Measurements from ENCODE around the gene DAW1. TPM values are rescaled to one million over a fixed set of nuclear protein-coding genes. Genes with fewer than 3 reads are reported as not detected.

DAW1 gene
- total RNA-seq, 1 experiment from 2014 or later = 0.26 TPM

DNA sequence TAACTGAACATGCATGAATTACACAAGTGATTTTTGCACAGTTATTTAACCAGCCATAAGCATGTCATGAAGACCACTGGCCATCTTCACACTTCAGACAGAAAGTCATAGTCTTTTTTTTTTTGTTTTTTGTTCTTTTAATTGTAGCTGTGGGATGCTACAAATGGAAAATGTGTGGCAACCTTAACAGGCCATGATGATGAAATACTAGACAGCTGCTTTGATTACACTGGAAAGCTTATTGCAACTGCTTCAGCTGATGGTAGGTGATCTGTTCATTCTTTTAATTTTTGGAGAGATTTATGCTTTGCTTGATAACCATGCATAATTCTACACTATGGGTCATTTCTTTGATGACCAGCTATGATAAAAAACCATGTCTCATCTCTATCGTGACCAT, 35.6 kb downstream of the DAW1 start:
- H3K9me3 ChIP-seq (ENCODE audit: control insufficient read depth, insufficient read depth, low read depth, low read length) = no peaks in the 10 kb centered on the region
- DNase-seq (ENCODE audit: low read depth, low spot score) (no peak), ATAC-seq (no peak)
- H3K4me1 ChIP-seq (ENCODE audit: control insufficient read depth, insufficient read depth, low read length) = no peaks in the 10 kb centered on the region
- H3K27ac ChIP-seq (ENCODE audit: low read length) = no peak overlapping the region
- in situ Hi-C loops (cut with HindIII; ENCODE audit: low pct_unique_long_range_greater_than_20kb, low sequenced_read_pairs) = no loop called here
- H3K36me3 ChIP-seq (ENCODE audit: control insufficient read depth, insufficient read depth, low read length) = no peaks in the 10 kb centered on the region
- intact Hi-C loops (cut with micrococcal nuclease; ENCODE audit: unreplicated experiment) = no loop called here
- no peaks in the 10 kb centered on the region for H3K27me3 ChIP-seq (ENCODE audit: control insufficient read depth, insufficient read depth, low read length)
- H3K4me3 ChIP-seq (ENCODE audit: low read depth in 2 of 2, low read length in 2 of 2) = no peak overlapping the region
- CTCF ChIA-PET = no interaction called here
- TF ChIP-seq, protein P1, sequence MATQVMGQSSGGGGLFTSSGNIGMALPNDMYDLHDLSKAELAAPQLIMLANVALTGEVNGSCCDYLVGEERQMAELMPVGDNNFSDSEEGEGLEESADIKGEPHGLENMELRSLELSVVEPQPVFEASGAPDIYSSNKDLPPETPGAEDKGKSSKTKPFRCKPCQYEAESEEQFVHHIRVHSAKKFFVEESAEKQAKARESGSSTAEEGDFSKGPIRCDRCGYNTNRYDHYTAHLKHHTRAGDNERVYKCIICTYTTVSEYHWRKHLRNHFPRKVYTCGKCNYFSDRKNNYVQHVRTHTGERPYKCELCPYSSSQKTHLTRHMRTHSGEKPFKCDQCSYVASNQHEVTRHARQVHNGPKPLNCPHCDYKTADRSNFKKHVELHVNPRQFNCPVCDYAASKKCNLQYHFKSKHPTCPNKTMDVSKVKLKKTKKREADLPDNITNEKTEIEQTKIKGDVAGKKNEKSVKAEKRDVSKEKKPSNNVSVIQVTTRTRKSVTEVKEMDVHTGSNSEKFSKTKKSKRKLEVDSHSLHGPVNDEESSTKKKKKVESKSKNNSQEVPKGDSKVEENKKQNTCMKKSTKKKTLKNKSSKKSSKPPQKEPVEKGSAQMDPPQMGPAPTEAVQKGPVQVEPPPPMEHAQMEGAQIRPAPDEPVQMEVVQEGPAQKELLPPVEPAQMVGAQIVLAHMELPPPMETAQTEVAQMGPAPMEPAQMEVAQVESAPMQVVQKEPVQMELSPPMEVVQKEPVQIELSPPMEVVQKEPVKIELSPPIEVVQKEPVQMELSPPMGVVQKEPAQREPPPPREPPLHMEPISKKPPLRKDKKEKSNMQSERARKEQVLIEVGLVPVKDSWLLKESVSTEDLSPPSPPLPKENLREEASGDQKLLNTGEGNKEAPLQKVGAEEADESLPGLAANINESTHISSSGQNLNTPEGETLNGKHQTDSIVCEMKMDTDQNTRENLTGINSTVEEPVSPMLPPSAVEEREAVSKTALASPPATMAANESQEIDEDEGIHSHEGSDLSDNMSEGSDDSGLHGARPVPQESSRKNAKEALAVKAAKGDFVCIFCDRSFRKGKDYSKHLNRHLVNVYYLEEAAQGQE (IDR thresholded peaks at IDR 0.05; ENCODE audit: insufficient read depth in 1 of 2, low read depth in 2 of 2, low read length in 1 of 2) = no peak
- TF ChIP-seq TCF7L2 (IDR thresholded peaks at IDR 0.05; ENCODE audit: low read depth, low read length) = no peak
- TF ChIP-seq, protein P2, sequence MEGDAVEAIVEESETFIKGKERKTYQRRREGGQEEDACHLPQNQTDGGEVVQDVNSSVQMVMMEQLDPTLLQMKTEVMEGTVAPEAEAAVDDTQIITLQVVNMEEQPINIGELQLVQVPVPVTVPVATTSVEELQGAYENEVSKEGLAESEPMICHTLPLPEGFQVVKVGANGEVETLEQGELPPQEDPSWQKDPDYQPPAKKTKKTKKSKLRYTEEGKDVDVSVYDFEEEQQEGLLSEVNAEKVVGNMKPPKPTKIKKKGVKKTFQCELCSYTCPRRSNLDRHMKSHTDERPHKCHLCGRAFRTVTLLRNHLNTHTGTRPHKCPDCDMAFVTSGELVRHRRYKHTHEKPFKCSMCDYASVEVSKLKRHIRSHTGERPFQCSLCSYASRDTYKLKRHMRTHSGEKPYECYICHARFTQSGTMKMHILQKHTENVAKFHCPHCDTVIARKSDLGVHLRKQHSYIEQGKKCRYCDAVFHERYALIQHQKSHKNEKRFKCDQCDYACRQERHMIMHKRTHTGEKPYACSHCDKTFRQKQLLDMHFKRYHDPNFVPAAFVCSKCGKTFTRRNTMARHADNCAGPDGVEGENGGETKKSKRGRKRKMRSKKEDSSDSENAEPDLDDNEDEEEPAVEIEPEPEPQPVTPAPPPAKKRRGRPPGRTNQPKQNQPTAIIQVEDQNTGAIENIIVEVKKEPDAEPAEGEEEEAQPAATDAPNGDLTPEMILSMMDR (IDR thresholded peaks at IDR 0.05) = no peak
- no peak for TF ChIP-seq POLR2AphosphoS5 (IDR thresholded peaks at IDR 0.05; ENCODE audit: low read depth, low read length)
- TF ChIP-seq SIN3A (IDR thresholded peaks at IDR 0.05; ENCODE audit: borderline replicate concordance, insufficient read depth, low read depth, low read length) = no peak
- POLR2A ChIA-PET = no interaction called here
- no TSS peak for BruUV-seq (replicated peaks)

DNA sequence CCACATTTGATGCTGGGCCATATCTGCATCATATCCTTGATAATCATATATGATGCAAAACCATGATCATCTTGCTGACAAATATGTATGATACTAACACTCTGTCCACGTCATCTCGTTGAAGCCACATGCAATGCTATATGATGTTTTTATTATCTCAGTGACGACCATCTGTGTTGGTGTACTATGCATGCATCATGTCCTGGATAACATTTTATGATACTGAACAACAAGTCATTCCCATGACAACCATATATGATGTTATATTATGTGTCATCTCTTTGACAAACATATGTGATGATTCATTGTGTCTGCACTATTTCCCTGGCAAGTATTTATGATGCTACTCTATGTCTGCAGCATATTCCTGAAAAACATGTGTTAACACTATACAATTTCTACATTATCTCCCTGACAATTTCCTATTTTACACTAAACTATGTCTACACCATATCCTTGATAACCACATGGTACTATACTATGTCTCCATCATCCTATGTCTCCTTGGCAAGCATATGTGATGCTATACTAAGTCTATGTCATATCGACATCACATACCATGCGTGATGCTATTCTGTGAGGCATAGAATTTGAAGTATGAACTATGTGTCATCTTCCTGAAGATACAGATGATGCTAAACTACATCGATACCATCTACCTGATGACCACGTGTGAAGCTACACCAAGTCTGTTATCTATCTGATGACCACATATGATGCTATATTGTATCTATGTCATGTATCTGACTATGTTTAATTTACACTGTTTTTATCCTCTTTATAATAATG, 37.0 kb downstream of the DAW1 start:
- H3K4me3 ChIP-seq (ENCODE audit: low read depth in 2 of 2, low read length in 2 of 2) = no peak overlapping the region
- in situ Hi-C loops (cut with HindIII; ENCODE audit: low pct_unique_long_range_greater_than_20kb, low sequenced_read_pairs) = no loop called here
- CTCF ChIA-PET = no interaction called here
- H3K9me3 ChIP-seq (ENCODE audit: control insufficient read depth, insufficient read depth, low read depth, low read length) = no peaks in the 10 kb centered on the region
- BruUV-seq (replicated peaks) = no TSS peak
- no peaks in the 10 kb centered on the region for H3K27me3 ChIP-seq (ENCODE audit: control insufficient read depth, insufficient read depth, low read length)
- DNase-seq (ENCODE audit: low read depth, low spot score) (no peak), ATAC-seq (no peak; the same call in 1 of the 2 replicates)
- TF ChIP-seq POLR2AphosphoS5 (IDR thresholded peaks at IDR 0.05; ENCODE audit: low read depth, low read length) (no peak), TCF7L2 (IDR thresholded peaks at IDR 0.05; ENCODE audit: low read depth, low read length) (no peak), SIN3A (IDR thresholded peaks at IDR 0.05; ENCODE audit: borderline replicate concordance, insufficient read depth, low read depth, low read length) (no peak)
- TF ChIP-seq, protein P1 (IDR thresholded peaks at IDR 0.05; ENCODE audit: insufficient read depth in 1 of 2, low read depth in 2 of 2, low read length in 1 of 2) = no peak
- TF ChIP-seq, protein P2 (IDR thresholded peaks at IDR 0.05) = no peak
- no peak overlapping the region for H3K27ac ChIP-seq (ENCODE audit: low read length)
- intact Hi-C loops (cut with micrococcal nuclease; ENCODE audit: unreplicated experiment) = no loop called here
- no peaks in the 10 kb centered on the region for H3K36me3 ChIP-seq (ENCODE audit: control insufficient read depth, insufficient read depth, low read length)
- POLR2A ChIA-PET = no interaction called here
- H3K4me1 ChIP-seq (ENCODE audit: control insufficient read depth, insufficient read depth, low read length) = no peaks in the 10 kb centered on the region

All from Panc1 (cell line).